ENCODE data around the gene STXBP4. TPM values are rescaled to one million over a fixed set of nuclear protein-coding genes. Genes with fewer than 3 reads are reported as not detected.
A peak's percentile ranks its signal among the peaks of the same experiment; 100 is the strongest.

STXBP4 gene
- total and polyA plus RNA-seq, 2 donors (not counting 3 experiments of a cell fraction or from before 2014, with no cell fraction given) = 1.9 to 12.9 TPM

DNA sequence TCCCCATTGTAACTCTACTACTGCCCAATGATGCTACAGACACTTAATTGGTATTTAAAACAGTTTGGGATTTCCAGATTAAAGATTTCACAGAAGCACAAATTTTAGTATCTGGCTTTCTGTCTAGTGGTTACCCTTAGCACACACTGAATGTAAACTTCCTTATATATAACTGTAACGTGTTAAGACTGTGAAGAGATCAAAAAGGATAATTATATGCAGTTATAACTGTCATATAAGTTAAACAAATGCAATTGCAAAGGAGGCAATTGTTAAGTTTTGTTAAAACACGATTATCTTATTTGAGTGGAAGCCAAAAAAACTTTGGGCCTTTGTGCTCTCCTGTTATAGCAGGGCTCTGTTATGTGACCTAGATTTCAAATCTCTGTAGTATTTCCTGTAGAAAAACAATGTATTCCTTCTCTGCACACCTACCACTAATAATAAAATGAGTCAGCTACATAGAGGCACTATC lies 147.9 kb downstream of the STXBP4 start:
- H3K9me3 ChIP-seq (replicated peaks; ENCODE audit: control insufficient read depth, insufficient read depth, low read length) = no peaks in the 10 kb centered on the region
- H2AFZ ChIP-seq (ENCODE audit: low read depth, low read length) = no peak overlapping the region
- DNase-seq (ENCODE audit: low read depth, low spot score) (peak; percentile 66), FAIRE-seq (no peak)
- no peaks in the 10 kb centered on the region for H3K9me1 ChIP-seq (replicated peaks; ENCODE audit: control insufficient read depth, extremely low read depth, insufficient read depth, low read length)
- no TSS peak for BruUV-seq (replicated peaks)
- POLR2A ChIA-PET = no interaction called here
- no peaks in the 10 kb centered on the region for H3K27me3 ChIP-seq (ENCODE audit: control insufficient read depth in 2 of 2, insufficient read depth in 2 of 2, low read length in 2 of 2)
- peak overlapping the region; percentile 67 for H3K4me2 ChIP-seq (ENCODE audit: insufficient read depth, low read length)
- H3K4me1 ChIP-seq (ENCODE audit: control insufficient read depth, extremely low read depth, insufficient read depth, low read length) = peaks cover 17% of the 10 kb centered on the region
- dilution Hi-C loops (cut with MboI; ENCODE audit: extremely low pct_ligation_motif_present, low sequenced_read_pairs) (no loop called here), intact Hi-C loops (cut with micrococcal nuclease) (no loop called here)
- H3K36me3 ChIP-seq (ENCODE audit: control insufficient read depth in 2 of 2, extremely low read depth in 1 of 2, insufficient read depth in 2 of 2, low read length in 2 of 2) = no peaks in the 10 kb centered on the region
- no peaks in the 10 kb centered on the region for H4K20me1 ChIP-seq (replicated peaks; ENCODE audit: control insufficient read depth, extremely low read depth, insufficient read depth, low read length)
- TF ChIP-seq, protein P1, sequence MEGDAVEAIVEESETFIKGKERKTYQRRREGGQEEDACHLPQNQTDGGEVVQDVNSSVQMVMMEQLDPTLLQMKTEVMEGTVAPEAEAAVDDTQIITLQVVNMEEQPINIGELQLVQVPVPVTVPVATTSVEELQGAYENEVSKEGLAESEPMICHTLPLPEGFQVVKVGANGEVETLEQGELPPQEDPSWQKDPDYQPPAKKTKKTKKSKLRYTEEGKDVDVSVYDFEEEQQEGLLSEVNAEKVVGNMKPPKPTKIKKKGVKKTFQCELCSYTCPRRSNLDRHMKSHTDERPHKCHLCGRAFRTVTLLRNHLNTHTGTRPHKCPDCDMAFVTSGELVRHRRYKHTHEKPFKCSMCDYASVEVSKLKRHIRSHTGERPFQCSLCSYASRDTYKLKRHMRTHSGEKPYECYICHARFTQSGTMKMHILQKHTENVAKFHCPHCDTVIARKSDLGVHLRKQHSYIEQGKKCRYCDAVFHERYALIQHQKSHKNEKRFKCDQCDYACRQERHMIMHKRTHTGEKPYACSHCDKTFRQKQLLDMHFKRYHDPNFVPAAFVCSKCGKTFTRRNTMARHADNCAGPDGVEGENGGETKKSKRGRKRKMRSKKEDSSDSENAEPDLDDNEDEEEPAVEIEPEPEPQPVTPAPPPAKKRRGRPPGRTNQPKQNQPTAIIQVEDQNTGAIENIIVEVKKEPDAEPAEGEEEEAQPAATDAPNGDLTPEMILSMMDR (IDR thresholded peaks at IDR 0.05; ENCODE audit: extremely low read depth in 1 of 2, insufficient read depth in 1 of 2, low read depth in 1 of 2, low read length in 2 of 2) = no peak
- TF ChIP-seq GATA2 (IDR thresholded peaks at IDR 0.05; ENCODE audit: insufficient read depth, insufficient read length, low read depth, low read length) (peak; percentile 32), FOS (IDR thresholded peaks at IDR 0.05; ENCODE audit: borderline replicate concordance, insufficient read depth, low read length) (peak; percentile 23), POLR2A (IDR thresholded peaks at IDR 0.05; ENCODE audit: low read depth, low read length) (no peak)
- no peaks in the 10 kb centered on the region for H3K79me2 ChIP-seq (ENCODE audit: control insufficient read depth, insufficient read depth, low read length)
- peak overlapping the region; percentile 38 for H3K27ac ChIP-seq (ENCODE audit: insufficient read depth, low read depth, low read length)
- H3K9ac ChIP-seq (replicated peaks; ENCODE audit: extremely low read depth, insufficient read depth, low read length) = peak overlapping the region; percentile 23
- no peak overlapping the region for H3K4me3 ChIP-seq (replicated peaks in 1 of 3; ENCODE audit: insufficient read depth in 1 of 3, low read depth in 1 of 3, low read length in 3 of 3)
- CTCF ChIA-PET = interaction anchor here (0.9 kb wide), 1 partner anchor 71 kb away, joined by 3 read pairs; no protein-coding TSS in a partner anchor

DNA sequence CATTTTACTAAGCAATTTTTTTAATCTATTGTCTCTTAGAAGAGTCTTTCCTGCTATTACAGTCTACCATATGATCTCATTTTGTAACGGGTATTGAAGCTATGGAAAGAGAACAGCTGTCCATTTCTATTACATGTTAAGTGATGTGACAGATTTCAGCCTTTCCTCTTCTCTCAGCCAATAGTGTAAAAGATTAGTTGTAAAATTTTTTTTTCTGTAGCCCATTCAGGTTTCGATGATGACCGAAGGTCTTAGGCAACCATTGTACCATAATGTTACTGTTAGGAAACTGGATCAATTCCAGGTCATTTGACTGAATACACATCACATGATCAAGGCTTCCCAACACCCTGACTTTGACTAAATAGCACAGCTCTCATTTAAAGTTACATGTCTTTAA lies 148.6 kb downstream of the STXBP4 start:
- DNase-seq (ENCODE audit: low read depth, low spot score) (peak; percentile 51), FAIRE-seq (peak; percentile 4)
- ChIA-PET POLR2A (no interaction called here), CTCF (interaction anchor here (0.9 to 1.2 kb wide), 3 partner anchors 17 to 70 kb away, joined by 3 read pairs; no protein-coding TSS in a partner anchor)
- H3K9ac ChIP-seq (replicated peaks; ENCODE audit: extremely low read depth, insufficient read depth, low read length) = no peak overlapping the region
- H3K9me3 ChIP-seq (replicated peaks; ENCODE audit: control insufficient read depth, insufficient read depth, low read length) = no peaks in the 10 kb centered on the region
- H3K4me3 ChIP-seq (replicated peaks in 1 of 3; ENCODE audit: insufficient read depth in 1 of 3, low read depth in 1 of 3, low read length in 3 of 3) = no peak overlapping the region
- no TSS peak for BruUV-seq (replicated peaks)
- H3K27me3 ChIP-seq (ENCODE audit: control insufficient read depth in 2 of 2, insufficient read depth in 2 of 2, low read length in 2 of 2) = no peaks in the 10 kb centered on the region
- H3K27ac ChIP-seq (ENCODE audit: insufficient read depth, low read depth, low read length) = peak overlapping the region; percentile 38
- H3K79me2 ChIP-seq (ENCODE audit: control insufficient read depth, insufficient read depth, low read length) = no peaks in the 10 kb centered on the region
- no peaks in the 10 kb centered on the region for H3K36me3 ChIP-seq (ENCODE audit: control insufficient read depth in 2 of 2, extremely low read depth in 1 of 2, insufficient read depth in 2 of 2, low read length in 2 of 2)
- H3K4me1 ChIP-seq (ENCODE audit: control insufficient read depth, extremely low read depth, insufficient read depth, low read length) = peaks cover 17% of the 10 kb centered on the region
- dilution Hi-C loops (cut with MboI; ENCODE audit: extremely low pct_ligation_motif_present, low sequenced_read_pairs) (no loop called here), intact Hi-C loops (cut with micrococcal nuclease) (loop anchor here (1.0 kb wide), 1 partner anchor 31 kb away; no protein-coding TSS in a partner anchor)
- TF ChIP-seq GATA2 (IDR thresholded peaks at IDR 0.05; ENCODE audit: insufficient read depth, insufficient read length, low read depth, low read length) (no peak), MYC (IDR thresholded peaks at IDR 0.05; ENCODE audit: low read depth, low read length) (no peak), JUN (IDR thresholded peaks at IDR 0.05; ENCODE audit: borderline replicate concordance, insufficient read depth, insufficient read length, low read depth) (no peak), POLR2A (IDR thresholded peaks at IDR 0.05; ENCODE audit: low read depth, low read length) (no peak), FOS (IDR thresholded peaks at IDR 0.05; ENCODE audit: borderline replicate concordance, insufficient read depth, low read length) (no peak), EZH2 (IDR thresholded peaks at IDR 0.05; ENCODE audit: borderline replicate concordance, low read depth, low read length, severe bottlenecking) (no peak), POLR2AphosphoS5 (IDR thresholded peaks at IDR 0.05; ENCODE audit: insufficient read depth, low read depth, low read length) (no peak)
- TF ChIP-seq, protein P2, sequence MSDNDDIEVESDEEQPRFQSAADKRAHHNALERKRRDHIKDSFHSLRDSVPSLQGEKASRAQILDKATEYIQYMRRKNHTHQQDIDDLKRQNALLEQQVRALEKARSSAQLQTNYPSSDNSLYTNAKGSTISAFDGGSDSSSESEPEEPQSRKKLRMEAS (IDR thresholded peaks at IDR 0.05; ENCODE audit: insufficient read depth, insufficient read length) = no peak
- TF ChIP-seq, protein P1 (IDR thresholded peaks at IDR 0.05; ENCODE audit: extremely low read depth in 1 of 2, insufficient read depth in 1 of 2, low read depth in 1 of 2, low read length in 2 of 2) = no peak
- H4K20me1 ChIP-seq (replicated peaks; ENCODE audit: control insufficient read depth, extremely low read depth, insufficient read depth, low read length) = no peaks in the 10 kb centered on the region
- peak overlapping the region; percentile 67 for H3K4me2 ChIP-seq (ENCODE audit: insufficient read depth, low read length)
- no peak overlapping the region for H2AFZ ChIP-seq (ENCODE audit: low read depth, low read length)
- H3K9me1 ChIP-seq (replicated peaks; ENCODE audit: control insufficient read depth, extremely low read depth, insufficient read depth, low read length) = no peaks in the 10 kb centered on the region
